ENCODE data around the gene LECT2.

DNA sequence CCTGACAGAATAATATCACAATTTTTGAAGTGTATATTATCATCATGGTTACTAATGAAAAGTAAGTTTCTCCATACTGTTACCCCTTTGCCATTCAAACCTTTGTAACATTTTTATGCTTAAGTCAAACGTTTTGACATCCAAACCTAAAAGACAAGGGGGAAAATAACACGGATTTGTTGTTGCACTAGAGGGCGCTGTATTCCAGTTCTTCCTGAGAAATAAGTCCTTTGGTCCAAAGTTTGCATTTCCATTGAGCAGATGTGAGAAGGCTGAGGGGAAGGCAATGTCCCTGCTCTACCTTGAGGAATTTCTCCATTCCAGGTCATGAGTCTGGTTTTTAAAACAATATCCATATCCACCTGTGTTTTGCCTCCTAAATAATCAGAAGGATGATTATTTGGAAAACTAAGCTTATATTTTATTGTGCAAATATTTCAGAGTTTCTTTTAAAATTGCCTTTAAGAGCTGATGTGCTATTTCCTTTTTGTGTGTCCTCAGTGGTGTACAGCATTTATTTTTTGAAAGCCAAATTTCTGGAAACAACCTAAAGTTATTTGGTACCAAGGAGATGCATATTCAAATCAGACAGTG is 9.7 kb downstream of the LECT2 start:
- TF ChIP-seq POLR2A (IDR thresholded peaks at IDR 0.05) (no peak), CTCF (IDR thresholded peaks at IDR 0.05) (peak; percentile 58 to 82 (median 80)), POLR2AphosphoS5 (IDR thresholded peaks at IDR 0.05) (peak; percentile 40)
